ENCODE data around the gene CEP128. TPM values are rescaled to one million over a fixed set of nuclear protein-coding genes. Genes with fewer than 3 reads are reported as not detected.

The CEP128 gene
- total RNA-seq, 1 experiment from 2014 or later = 12.0 TPM

- no peak for TF ChIP-seq TP53 (CRISPR knock-in tag; IDR thresholded peaks at IDR 0.05)
- no peak for TF ChIP-seq SMAD4 (CRISPR knock-in tag; IDR thresholded peaks at IDR 0.05)
- TF ChIP-seq SOX15 (CRISPR knock-in tag; IDR thresholded peaks at IDR 0.05) = no peak
- TF ChIP-seq CTCF (IDR thresholded peaks at IDR 0.05) = no peak
- TF ChIP-seq E2F4 (CRISPR knock-in tag; IDR thresholded peaks at IDR 0.05; ENCODE audit: borderline replicate concordance, low read depth) = no peak
- TF ChIP-seq NFATC4 (CRISPR knock-in tag; IDR thresholded peaks at IDR 0.05) = no peak
- TF ChIP-seq NR3C1 (CRISPR knock-in tag; conservative IDR thresholded peaks at IDR 0.05; ENCODE audit: low read depth) = no peak
- no peak for TF ChIP-seq ARID4B (CRISPR knock-in tag; IDR thresholded peaks at IDR 0.05; ENCODE audit: borderline replicate concordance)
- TF ChIP-seq ZNF232 (CRISPR knock-in tag; IDR thresholded peaks at IDR 0.05) = no peak
- TF ChIP-seq E2F1 (CRISPR knock-in tag; IDR thresholded peaks at IDR 0.05) = no peak
Measured at GRCh38 chr14:80942191-80942600, 658 bp upstream of the CEP128 start (continued).

GRCh38 chr14:80940146-80940545 lies 1.4 kb downstream of the CEP128 start:
- CTCF ChIA-PET = interaction anchor here (2.6 kb wide), 1 partner anchor 48 kb away, joined by 24 read pairs; no protein-coding TSS in a partner anchor
- POLR2A ChIA-PET = no interaction called here
- H3K4me1 Mint-ChIP-seq = peaks cover 12% of the 10 kb centered on the region
- TF ChIP-seq NR2C2 (CRISPR knock-in tag; IDR thresholded peaks at IDR 0.05) (no peak), MAX (CRISPR knock-in tag; IDR thresholded peaks at IDR 0.05) (no peak), ZNF121 (CRISPR knock-in tag; IDR thresholded peaks at IDR 0.05) (no peak), GRHL2 (CRISPR knock-in tag; IDR thresholded peaks at IDR 0.05; ENCODE audit: insufficient replicate concordance, severe bottlenecking) (no peak), IRF1 (CRISPR knock-in tag; IDR thresholded peaks at IDR 0.05) (no peak), ZNF219 (CRISPR knock-in tag; IDR thresholded peaks at IDR 0.05; ENCODE audit: borderline replicate concordance) (no peak), ZNF512 (CRISPR knock-in tag; IDR thresholded peaks at IDR 0.05; ENCODE audit: borderline replicate concordance) (no peak), ATF3 (CRISPR knock-in tag; conservative IDR thresholded peaks at IDR 0.05) (no peak), SMAD4 (CRISPR knock-in tag; IDR thresholded peaks at IDR 0.05) (no peak), TEAD1 (CRISPR knock-in tag; IDR thresholded peaks at IDR 0.05) (no peak), FOXJ3 (CRISPR knock-in tag; IDR thresholded peaks at IDR 0.05; ENCODE audit: borderline replicate concordance) (no peak), MXD4 (CRISPR knock-in tag; IDR thresholded peaks at IDR 0.05; ENCODE audit: borderline replicate concordance) (no peak), JAZF1 (CRISPR knock-in tag; IDR thresholded peaks at IDR 0.05) (no peak), OVOL2 (CRISPR knock-in tag; IDR thresholded peaks at IDR 0.05; ENCODE audit: borderline replicate concordance) (no peak)
- H3K27me3 Mint-ChIP-seq (ENCODE audit: low read depth) = no peaks in the 10 kb centered on the region; the same call in 1 of the 2 replicates
- DNase-seq (ENCODE audit: low spot score) (no peak), ATAC-seq (no peak)
- no peaks in the 10 kb centered on the region for H3K9me3 Mint-ChIP-seq
- no peak overlapping the region for H3K27ac Mint-ChIP-seq
- H3K36me3 Mint-ChIP-seq = no peaks in the 10 kb centered on the region
- peak overlapping the region; percentile 90 for H3K4me3 Mint-ChIP-seq

All from WTC11 (cell line).